CD4-positive, alpha-beta T cell treated with Interleukin-15 for 1 hour (primary cell): ENCODE results near the gene HACL1.

Experiments
- DNase-seq: peaks from one replicate; pipeline ENCODE4 v3.0.0-alpha.2; 2020

HACL1 gene

GRCh38 chr3:15601399-15602145, at the start of gene HACL1, which contains the start of gene BTD:
HACL1 (minus strand) TSS chr3:15601569; CDS start chr3:15601463, 106 bp downstream.
BTD (plus strand) TSS chr3:15601745; CDS start chr3:15635440, 33,695 bp downstream.
- peak; percentile 99 for DNase-seq

GRCh38 chr3:15649858-15650257, 48.5 kb upstream of the HACL1 start:
- no peak for DNase-seq

DNA sequence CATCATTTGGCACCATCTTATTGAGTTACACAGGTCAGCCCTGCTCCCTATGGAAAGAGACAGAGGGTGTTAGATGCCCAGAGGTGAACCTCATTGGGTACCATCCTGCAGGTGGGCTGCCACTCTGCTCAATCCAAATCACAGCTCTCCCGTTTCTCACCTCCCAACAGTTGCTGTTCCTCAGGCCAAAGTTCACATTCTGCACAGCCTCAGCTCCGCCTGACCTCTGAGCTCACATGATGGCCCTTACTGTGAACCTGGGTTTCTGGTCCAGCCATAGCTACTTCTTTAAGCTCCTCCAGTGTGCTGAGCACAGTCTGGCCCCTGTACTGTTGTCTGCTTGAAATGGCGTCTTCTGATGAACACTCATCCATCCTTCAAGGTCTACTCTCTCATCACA, 48.0 kb upstream of the HACL1 start:
- no peak for DNase-seq

DNA sequence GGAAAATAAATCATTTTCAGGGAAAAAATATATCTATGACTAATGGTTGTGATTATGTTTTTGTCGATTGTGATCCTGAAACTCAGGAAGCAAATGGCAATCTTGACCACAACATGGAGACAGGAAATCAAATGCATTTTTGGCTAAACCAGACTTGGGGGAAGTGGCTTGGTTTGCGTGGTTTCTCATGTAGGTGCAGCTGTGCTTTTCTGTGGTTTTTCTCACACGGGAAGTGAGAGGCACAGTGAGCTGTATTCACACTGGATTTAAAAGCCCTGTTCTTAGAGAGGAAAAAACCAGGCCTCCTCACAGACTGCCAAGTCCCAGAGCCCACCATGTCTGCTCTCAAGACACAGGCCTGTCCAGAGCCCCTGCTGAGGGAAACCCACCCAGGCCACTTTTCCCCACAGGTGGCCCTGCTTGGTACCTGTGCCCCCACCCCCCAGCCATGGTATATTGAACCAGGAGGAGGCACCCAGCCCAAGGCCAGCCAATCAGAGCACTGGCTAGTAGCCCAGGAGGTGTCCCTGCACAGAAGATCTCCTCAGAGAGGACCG, 46.3 kb upstream of the HACL1 start:
- DNase-seq: peak; percentile 60

GRCh38 chr3:15646851-15647511, 45.6 kb upstream of the HACL1 start:
- DNase-seq: no peak

DNA sequence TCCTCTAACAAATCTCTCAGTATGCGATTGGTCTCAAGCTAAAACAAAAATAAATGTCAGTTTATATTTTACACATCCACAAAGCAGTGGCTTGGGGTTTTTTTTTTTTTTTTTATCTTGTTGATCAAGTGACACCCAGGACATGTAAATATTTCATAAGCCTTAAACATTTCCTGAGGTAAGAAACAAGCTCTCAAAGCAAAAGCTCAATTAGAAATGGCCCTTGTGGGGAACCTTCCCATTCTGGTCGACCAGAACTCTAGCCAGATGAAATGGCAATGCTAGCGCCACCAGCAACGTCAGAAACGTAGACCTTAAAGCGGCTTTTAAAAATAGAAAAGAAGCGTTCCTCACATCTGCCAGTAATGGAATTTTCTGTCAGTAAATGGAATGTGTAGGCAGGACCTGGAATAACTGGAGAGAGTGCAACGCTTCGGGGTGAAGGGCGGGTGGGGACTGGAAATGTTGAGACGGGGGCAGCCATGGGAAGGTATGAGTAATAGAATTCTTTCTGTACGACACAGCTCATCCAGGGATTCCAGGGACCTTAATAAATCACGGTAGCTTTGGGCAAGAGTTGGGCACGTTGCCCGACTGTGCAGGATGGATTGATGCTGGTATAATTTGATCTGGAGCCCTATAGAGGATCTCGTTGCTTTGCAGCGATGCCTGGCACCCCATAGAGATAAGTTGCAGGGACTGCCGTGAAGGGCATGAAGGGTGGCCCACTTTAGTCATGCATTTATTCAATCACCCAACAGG, 44.6 kb upstream of the HACL1 start:
- DNase-seq: no peak

GRCh38 chr3:15645246-15645645, 43.9 kb upstream of the HACL1 start:
- DNase-seq: no peak

GRCh38 chr3:15638891-15639262, 37.5 kb upstream of the HACL1 start:
- DNase-seq: no peak

DNA sequence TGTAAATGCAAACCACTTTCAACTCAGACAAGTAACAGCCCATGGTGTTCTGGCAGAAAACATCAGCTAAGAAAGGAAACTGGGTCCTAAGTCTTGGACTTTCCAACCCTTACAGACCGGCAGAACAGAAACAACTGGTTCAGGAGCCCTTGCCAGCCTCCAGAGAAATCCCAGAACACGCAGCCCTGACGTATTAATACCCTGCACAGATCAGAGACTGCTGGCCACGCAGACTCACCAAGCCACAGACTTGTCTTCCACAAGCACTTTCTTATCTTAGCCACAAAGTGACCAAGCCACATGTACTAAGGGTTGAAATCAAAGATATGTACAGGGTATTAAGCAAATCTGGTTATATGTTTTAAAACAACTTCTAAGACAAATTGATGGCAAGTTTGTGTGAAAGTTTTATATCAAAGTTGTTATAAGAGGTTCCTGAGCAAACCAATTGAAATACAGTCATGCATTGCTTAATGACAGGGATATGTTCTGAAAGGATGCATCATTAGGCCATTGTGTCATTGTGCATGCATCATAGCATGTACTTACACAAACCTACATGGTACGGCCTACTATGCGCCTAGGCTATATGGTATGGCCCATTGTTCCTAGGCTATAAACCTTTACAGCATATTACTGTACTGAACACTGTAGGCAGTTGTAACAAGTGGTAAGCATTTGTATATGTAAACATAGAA, 37.0 kb upstream of the HACL1 start:
- DNase-seq: no peak

- DNase-seq: no peak
These were observed 36.0 kb upstream of the HACL1 start for GRCh38 chr3:15637131-15637951.

- peak; percentile 34 for DNase-seq
These were observed 34.8 kb upstream of the HACL1 start for GRCh38 chr3:15636028-15636709.

GRCh38 chr3:15635121-15635661, 33.8 kb upstream of the HACL1 start:
- DNase-seq: no peak

DNA sequence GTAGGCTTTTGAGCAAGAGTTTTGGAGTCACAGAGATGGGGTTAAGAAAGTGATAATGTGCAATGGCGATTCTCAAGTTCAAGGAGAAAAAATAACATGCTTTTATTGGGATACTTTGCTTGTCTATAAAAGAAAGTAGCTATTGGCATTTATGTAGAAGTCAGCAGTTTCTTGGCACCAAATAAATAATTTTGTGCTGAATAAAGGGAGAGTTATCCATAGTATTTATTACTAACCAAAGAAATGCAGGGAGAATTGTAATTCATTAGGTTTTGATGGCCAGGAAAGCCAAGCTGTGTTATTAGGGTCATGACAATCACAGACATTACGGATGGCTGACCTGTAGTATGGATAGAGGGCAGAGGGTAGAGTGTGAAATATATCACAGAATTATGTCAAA, 33.3 kb upstream of the HACL1 start:
- no peak for DNase-seq

DNA sequence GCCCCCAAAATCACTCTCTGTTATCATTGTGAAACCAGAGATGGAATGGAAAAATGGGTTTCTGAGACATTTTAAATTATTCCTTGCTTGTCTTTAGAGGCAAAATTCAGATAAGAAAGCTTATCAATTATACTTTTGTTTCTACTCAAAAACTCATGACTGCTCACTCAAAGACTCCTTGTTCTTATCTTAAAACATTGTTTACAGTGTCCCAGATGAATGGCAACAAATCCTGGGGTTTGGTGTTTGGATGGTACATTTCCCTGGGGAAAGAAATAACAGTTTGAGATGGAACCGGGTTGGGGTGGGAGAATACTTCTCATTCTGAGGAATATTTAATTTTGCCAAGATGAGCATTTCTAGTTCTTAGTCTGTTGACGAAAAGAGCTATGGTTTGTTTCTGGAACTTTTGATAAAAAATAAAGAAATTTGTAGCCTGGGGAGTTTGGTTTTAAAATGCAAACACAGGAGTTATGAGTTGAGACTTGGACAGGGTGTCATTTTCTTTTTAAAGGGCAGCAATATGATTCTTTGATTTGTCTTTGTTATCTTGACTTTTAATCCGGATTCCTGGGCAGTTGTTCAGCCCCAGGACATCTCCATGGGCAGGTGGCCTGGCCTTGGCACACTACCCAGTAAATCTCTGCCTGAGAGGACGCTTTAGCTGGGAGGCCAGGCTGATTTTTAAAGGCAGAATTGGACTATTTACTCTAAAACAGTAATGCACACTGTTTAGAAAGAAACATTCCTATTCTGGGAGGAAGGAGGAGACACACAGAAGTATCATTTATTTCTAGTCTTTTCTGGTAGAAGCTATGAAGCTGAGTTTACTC, 32.6 kb upstream of the HACL1 start:
- no peak for DNase-seq

- no peak for DNase-seq
These were observed 31.8 kb upstream of the HACL1 start for GRCh38 chr3:15633159-15633558.

GRCh38 chr3:15632212-15632580, 30.8 kb upstream of the HACL1 start:
- no peak for DNase-seq

- DNase-seq: no peak
These were observed 30.2 kb upstream of the HACL1 start for GRCh38 chr3:15631426-15632211.

DNA sequence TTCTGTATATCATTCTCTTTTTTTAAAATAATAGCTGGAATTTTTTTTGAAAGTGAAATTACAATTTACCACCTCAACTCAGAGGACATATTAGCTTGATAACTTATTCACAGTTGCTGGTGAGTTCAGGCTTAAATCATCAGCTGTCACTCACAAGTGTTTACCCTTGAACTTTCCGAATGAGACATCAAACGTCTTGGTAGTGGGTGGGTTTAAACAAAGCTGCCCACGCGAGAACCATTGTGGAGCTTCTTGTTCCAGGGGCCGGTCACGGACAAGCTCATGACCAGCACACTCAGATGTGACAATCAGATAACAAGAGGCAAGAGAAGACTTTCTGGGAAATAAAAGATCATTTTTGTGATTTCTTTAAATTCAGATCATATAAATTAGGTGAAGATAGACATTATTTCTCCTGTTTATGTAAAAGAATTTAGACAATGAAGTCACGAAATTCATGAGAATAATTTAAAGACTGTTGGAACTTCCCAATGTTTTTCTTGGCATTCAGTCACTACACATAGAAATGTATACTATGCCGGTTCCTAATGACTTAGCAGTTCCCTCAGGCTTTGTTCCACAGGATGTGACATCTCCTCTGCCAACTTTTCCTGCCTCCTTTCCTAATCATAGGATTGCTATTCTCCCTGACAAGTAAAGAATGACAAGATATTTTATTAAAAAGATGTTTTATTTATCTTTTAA, 29.4 kb upstream of the HACL1 start:
- no peak for DNase-seq
